T47D (cell line): ENCODE data around the gene ASB9.
"Not testable (repeated sequence)": the region's sequence is repeated elsewhere in the genome, so short reads cannot be mapped to it uniquely, and the experiment has no call there.

Experiments used
- DNase-seq, 2 experiments: peaks; one replicate each; pipeline versions ENCODE4 v3.0.0 to v3.0.0-alpha.2; 2011 to 2012; ENCODE audit warnings: low read depth in 1 of 2, low spot score in 1 of 2
- JUND ChIP-seq: IDR thresholded peaks from 2 replicates; pipeline ENCODE4 v1.6.1; 2012; ENCODE audit warnings: low read depth
- in situ Hi-C: cut with HindIII; loops from 2 replicates; pipeline ENCODE4 v1.10.0; 2016; ENCODE audit warnings: low sequenced_read_pairs, low pct_unique_long_range_greater_than_20kb

Gene ASB9, protein sequence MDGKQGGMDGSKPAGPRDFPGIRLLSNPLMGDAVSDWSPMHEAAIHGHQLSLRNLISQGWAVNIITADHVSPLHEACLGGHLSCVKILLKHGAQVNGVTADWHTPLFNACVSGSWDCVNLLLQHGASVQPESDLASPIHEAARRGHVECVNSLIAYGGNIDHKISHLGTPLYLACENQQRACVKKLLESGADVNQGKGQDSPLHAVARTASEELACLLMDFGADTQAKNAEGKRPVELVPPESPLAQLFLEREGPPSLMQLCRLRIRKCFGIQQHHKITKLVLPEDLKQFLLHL

GRCh38 chrX:15269618-15270521 is at the start of gene ASB9:
ASB9 (minus strand) TSS chrX:15270083; CDS start chrX:15269874, 209 bp downstream.
- in situ Hi-C loops = no loop called here
- no peak for TF ChIP-seq JUND
- peak in 1 of 2 experiments; percentile 58 for DNase-seq

GRCh38 chrX:15319075-15319474 is 49.2 kb upstream of the ASB9 start:
- in situ Hi-C loops = no loop called here
- no peak for TF ChIP-seq JUND

GRCh38 chrX:15315509-15315908 is 45.6 kb upstream of the ASB9 start, which contains the start of gene ASB11:
ASB11 (minus strand) TSS chrX:15315640; CDS start chrX:15315605, 35 bp downstream.
- no peak for TF ChIP-seq JUND
- in situ Hi-C loops = no loop called here
- DNase-seq = no peak

More at GRCh38 chrX:15319075-15319474, 49.2 kb upstream of the ASB9 start:
- no peak for DNase-seq

DNA sequence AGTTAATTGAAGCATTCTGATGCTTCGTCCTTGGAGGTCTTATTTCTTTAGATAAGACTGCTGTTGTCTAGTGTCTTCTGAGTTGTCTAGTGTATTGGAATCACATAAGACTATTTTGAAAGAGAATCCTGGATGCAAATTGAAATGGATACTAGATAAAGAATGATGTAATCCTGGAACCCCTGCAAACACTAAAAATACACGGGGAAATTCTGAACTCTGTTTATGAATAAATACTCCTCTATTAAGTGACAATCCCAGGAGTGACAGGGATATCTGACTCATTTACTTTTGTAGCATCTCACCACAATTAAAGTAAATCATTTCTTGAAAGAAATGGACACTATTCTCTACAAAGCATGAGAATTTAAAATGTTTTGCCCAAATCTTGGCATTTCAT is 44.6 kb upstream of the ASB9 start:
- in situ Hi-C loops = no loop called here
- no peak for TF ChIP-seq JUND
- DNase-seq = no peak

DNA sequence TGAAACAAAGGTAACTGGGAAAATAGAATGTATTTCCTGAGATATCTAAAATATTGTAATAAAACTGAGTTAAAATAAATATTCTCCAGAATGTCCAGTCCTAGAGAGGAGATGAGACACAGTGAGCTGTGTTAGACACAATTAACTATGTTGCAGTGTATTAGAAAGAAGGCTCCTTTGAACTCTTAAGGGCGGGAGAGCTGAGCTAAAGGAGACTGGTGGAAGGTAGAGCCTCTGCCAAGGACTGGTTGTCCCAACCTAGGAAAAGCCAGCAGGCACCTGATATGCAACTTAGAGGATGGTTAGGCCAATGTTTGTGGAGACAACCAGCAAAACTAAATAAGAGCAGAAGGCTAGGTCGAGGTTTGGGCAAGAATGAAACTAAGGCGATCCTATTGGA is 41.2 kb upstream of the ASB9 start:
- no peak for DNase-seq
- no peak for TF ChIP-seq JUND
- in situ Hi-C loops = no loop called here

DNA sequence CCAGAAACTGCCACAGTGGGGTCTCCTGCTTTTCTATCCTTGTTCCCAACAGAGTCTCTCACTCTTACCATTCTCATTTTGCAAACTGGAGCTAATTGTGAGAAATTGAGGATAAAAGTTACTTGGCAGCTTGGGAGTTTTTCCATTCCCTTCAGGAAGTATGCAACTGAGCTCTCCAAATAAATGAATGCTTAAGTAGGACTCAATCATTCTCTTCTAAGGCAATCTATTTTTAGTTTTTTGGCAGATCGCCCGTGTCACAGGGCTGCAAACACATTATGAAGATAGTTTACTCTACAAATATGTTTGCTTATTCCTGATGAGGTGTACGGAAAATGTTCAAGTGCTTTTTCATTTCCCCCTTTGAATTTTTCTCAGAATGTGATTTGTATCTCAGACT is 40.2 kb upstream of the ASB9 start:
- peak in 1 of 2 experiments; percentile 23 for DNase-seq
- TF ChIP-seq JUND = no peak
- in situ Hi-C loops = no loop called here

DNA sequence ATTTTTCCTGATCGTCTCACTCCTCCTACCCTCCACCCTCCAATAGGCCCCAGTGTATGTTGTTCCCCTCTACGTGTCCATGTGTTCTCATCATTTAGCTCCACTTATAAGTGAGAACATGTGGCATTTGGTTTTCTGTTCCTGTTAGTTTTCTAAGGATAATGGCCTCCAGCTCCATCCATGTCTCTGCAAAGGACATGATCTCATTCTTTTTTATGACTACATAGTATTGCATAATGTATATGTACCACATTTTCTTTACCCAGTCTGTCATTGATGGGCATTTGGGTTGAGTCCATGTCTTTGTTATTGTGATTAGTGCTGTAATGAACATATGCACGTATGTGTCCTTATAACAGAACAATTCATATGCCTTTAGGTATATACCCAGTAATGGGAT is 36.0 kb upstream of the ASB9 start:
- in situ Hi-C loops, DNase-seq: not testable (repeated sequence)

DNA sequence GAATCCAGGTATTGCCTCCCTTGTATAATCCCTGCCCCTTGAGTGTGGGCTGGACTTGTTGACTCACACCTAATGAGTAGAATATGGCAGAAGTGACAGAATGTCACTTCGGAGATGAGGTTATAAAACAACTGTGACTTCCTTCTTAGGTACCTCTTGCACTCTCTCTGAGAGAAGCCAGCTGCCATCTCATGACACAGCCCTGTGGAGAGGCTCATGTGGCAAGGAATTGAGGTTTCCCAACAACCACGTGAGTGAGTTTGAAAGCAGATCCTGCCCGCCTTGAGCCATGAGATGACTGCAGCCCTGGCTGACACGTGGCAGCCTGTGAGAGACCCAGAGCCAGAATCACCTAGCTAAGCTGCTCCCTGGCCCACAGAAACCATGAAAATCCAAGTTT is 32.0 kb upstream of the ASB9 start:
- no peak for TF ChIP-seq JUND
- DNase-seq = no peak
- in situ Hi-C loops = no loop called here

- no peak for TF ChIP-seq JUND
- peak in 1 of 2 experiments; percentile 18 for DNase-seq
- in situ Hi-C loops = no loop called here
Observed at GRCh38 chrX:15299941-15300851, 30.3 kb upstream of the ASB9 start.

DNA sequence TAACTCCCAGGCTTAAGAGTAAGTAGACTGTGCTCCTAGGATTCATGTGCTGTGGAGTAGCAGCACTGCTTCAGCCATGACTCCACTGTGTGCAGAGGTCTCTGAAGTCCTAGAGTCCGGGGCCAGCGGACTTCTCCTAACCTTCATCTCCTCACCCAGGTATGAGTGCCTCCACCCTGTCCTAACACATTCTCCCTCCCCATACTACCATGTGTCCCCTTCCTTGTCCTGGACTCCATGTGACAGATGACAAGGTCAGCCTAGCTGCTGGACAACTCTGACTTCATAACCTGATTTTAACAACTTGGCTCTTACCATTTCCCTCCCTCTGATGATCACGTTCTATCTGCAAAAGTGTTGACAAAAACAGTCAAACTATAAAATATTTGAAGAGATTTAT is 28.9 kb upstream of the ASB9 start:
- in situ Hi-C loops = no loop called here
- TF ChIP-seq JUND = no peak
- DNase-seq = no peak

DNA sequence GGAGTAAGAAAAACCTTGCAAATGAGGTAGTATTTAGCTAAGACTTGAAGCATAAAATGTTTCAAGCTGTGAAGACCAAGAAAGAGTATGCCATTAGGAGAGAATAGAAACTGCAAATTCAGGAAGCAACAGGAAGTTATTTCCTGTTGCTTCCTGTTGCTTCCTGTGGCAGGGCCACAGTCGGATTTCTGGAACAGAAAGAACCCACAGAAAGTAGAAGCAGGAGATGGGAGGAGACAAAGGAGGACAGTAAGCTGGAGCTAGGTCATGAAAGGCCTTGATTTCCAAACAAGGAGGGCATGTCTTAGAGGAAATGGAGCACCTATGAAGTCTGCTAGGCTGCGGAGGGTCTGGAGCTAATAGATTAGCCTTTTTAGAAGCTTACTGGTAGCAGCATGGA is 28.3 kb upstream of the ASB9 start:
- DNase-seq = no peak
- no peak for TF ChIP-seq JUND
- in situ Hi-C loops = no loop called here

- DNase-seq = no peak
- in situ Hi-C loops = no loop called here
- no peak for TF ChIP-seq JUND
Observed at GRCh38 chrX:15293451-15293850, 23.6 kb upstream of the ASB9 start.
